HG02623 (cell line): ENCODE data around the gene OR52E4.

ENCODE experiments used
- ATAC-seq: cut with Tn5 transposase; IDR thresholded peaks from one replicate; pipeline ENCODE4 v1.9.1; 2021; ENCODE audit warnings: moderate library complexity; ENCODE audit not compliant: unreplicated experiment

The OR52E4 gene

DNA sequence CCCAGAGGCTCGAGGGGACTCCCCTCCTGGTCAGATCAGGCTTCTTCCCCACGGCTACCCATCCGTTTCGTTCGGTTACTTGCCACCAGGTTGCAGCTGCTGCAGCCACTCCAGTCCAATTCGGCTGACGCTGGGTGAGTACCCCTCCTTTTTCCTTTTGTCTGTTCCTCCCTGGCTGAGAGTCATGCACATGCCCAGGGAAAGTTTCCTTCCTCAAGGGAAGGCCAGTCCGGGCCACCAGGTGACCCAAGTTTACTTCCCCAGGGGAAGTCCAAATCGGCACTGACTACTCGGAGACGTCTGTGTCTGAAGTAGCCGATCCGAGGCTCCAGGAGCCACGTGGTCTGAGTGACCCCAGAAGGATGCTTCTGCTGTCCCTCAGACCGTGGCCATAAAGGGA, 48.4 kb downstream of the OR52E4 start:
- ATAC-seq = no peak

DNA sequence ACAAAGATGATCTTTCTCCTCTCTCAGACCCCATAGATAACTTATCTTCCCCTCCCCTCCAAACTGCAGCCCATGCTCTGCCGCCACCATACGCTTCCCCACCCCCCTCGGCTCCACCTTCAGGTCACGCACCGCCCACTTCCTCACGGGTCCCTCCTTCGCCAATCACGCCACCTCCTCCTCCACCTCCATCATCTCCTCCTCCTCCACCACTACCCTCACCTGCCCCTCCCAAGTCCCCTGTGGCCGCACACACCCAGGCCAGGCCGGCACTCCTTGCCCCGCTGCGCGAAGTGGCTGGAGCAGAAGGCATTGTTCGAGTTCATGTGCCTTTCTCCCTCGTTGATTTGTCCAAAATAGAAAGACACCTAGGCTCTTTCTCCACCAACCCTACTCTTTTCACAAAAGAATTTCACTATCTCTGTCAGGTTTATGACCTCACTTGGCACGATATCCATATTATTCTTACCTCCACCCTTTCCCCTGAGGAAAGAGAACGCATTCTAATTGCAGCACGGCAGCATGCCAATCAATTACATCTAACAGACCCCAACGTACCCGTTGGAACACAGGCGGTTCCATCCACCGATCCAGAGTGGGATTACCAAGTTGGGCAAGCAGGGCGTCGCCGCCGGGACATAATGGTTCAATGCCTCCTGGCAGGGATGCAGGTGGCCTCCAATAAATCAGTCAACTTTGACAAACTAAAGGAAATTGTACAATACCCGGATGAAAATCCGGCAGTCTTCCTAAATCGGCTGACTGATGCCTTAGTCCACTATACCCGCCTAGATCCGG, 49.3 kb downstream of the OR52E4 start:
- no peak for ATAC-seq

DNA sequence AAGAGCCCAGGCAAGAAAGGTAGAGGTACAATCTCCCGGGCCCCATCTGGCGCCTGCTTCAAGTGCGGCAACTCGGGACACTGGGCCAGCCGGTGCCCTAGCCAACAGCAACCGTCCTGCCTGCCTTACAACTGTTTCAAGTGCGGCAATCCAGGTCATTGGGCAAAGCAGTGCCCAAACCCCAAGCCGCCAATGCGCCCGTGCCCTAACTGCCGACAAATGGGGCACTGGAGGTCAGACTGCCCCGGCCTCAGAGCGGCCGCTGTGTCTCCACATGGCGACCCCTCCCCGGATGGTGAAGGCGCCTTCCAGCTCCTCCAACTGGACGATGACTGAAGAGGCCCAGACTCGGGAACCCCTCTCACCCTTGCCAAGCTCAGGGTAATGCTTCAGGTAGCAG, 50.2 kb downstream of the OR52E4 start:
- ATAC-seq = no peak

DNA sequence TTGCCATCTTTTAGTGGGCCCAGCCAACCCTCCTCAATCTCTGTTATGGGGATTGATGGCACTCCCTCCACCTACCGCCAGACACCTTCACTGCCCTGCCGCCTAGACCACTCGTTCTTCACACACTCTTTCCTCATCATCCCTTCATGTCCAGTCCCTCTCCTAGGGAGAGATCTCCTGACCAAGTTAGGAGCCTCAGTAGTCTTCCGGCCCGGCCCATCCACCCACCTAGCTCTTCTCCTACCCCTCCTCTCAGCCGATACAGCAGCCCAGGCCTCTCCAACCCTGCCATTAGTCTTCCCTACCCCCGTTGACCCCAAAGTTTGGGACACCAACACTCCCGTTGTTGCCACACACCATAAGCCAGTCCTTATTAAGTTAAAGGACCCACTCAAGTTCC, 50.6 kb downstream of the OR52E4 start:
- no peak for ATAC-seq

DNA sequence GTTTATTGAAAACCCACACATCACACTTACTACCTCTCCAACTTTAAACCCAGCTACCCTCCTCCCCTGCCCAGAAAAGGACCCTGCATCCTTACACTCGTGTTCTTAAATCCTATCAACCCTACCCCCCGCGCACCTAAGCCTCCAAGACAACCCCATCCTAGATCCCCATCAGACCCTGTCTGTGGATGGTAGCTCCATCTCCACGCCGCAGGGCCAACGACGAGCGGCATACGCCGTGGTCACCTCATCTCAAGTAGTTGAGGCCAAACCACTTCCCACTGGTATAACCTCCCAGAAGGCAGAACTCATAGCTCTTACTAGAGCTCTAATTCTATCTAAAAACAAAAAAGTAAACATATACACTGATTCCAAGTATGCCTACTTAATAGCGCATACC, 52.2 kb downstream of the OR52E4 start:
- ATAC-seq = no peak

DNA sequence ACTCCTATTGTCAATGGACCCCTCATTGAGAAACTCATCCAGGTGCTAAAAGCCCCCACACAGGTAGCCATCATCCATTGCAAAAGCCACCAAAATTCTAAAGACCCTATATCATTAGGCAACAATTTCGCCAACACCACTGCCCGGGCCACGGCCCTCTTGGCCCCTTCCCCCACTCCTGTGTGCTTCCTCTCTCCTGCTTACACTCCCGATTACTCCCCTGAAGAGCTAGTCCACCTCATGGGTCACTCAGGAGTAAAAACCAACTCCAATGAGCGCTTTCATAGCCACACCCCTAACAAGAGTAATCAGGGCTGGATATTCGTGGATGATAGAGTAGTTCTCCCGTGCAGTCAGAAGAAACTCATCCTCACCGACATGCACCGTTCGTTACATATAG, 52.7 kb downstream of the OR52E4 start:
- ATAC-seq = no peak
